K562 (cell line): Measurements from ENCODE around the gene NLGN2. TPM values are rescaled to one million over a fixed set of nuclear protein-coding genes. Genes with fewer than 3 reads are reported as not detected.

Experiments
- ATAC-seq: fragments of 200-7000 bp; cut with Tn5 transposase; 3 replicates; pipeline ENCODE4 v1.9.1; 2020; ENCODE audit warnings: moderate library complexity
- BruUV-seq: library from RNA; stranded (reverse); fragments of 400-500 nt; replicated peaks from 2 replicates; lab custom pipeline; 2021; lab: Mats Ljungman, UMichigan
- CTCF ChIA-PET: fragments of 300-600 bp; formaldehyde crosslinking; extraction: SDS; loops from one replicate; lab custom pipeline; 2021; ENCODE audit warnings: low intra/inter-chr PET ratio; lab: Yijun Ruan, JAX
- POLR2A ChIA-PET: fragments of 300-600, 350-650 bp; sonication (Branson Sonifier 250); formaldehyde crosslinking; extraction: SDS; loops from one replicate; lab custom pipeline; 2021; ENCODE audit warnings: antibody characterized with exemption, inconsistent platforms; lab: Yijun Ruan, JAX
- DNase-seq, 4 experiments: peaks; one replicate each; pipeline versions ENCODE4 v3.0.0 to v3.0.0-alpha.2; 2011 to 2018; ENCODE audit warnings: low spot score in 3 of 4, mixed read lengths in 3 of 4; ENCODE audit errors: extremely low read depth in 1 of 4
- FAIRE-seq: peaks from 2 replicates; lab custom pipeline; 2011; peaks lifted over from hg19 to GRCh38; lab: Jason Lieb, UNC
- H2AFZ ChIP-seq: 2 replicates; pipeline ENCODE4 v1.6.0; 2011; ENCODE audit warnings: low read depth, low read length, control low read depth, inconsistent platforms
- H3K27ac ChIP-seq: fragments of 200-600 bp; 3 replicates; pipeline ENCODE4 v1.8.0; 2011; ENCODE audit warnings: low read depth, mild to moderate bottlenecking, control low read depth, inconsistent platforms, low read length, moderate library complexity, mixed read lengths; ENCODE audit errors: extremely low read depth
- H3K27me3 ChIP-seq, 2 experiments: fragments of 300-600 bp in 1 of 2; 2 replicates in 1 of 2; 3 replicates in 1 of 2; pipeline versions ENCODE4 v1.6.0 to v1.8.0; 2011; ENCODE audit warnings: inconsistent platforms in 2 of 2, low read length in 2 of 2, mild to moderate bottlenecking in 1 of 2, mixed read lengths in 1 of 2, moderate library complexity in 1 of 2; ENCODE audit not compliant: control insufficient read depth in 2 of 2, insufficient read depth in 2 of 2
- H3K36me3 ChIP-seq: fragments of 300-600 bp; 3 replicates; pipeline ENCODE4 v1.8.0; 2011; ENCODE audit warnings: mild to moderate bottlenecking, low read length, inconsistent platforms; ENCODE audit not compliant: control insufficient read depth, insufficient read depth
- H3K4me1 ChIP-seq, 2 experiments: fragments of 200-600 bp in 1 of 2; replicated peaks in 1 of 2; 2 replicates in 1 of 2; 3 replicates in 1 of 2; pipeline versions ENCODE4 v1.5.1 to v1.8.0; 2011; ENCODE audit warnings: inconsistent platforms in 2 of 2, low read length in 2 of 2, mild to moderate bottlenecking in 1 of 2, mixed read lengths in 1 of 2, moderate library complexity in 1 of 2; ENCODE audit not compliant: control insufficient read depth in 2 of 2, insufficient read depth in 2 of 2
- H3K4me2 ChIP-seq: 2 replicates; pipeline ENCODE4 v1.6.1; 2011; ENCODE audit warnings: low read length, control low read depth, inconsistent platforms, mixed read lengths; ENCODE audit not compliant: insufficient read depth
- H3K4me3 ChIP-seq: fragments of 200-600 bp; sonication (generic), shearing (Covaris generic); 2 replicates; pipeline ENCODE4 v1.5.1; 2016; ENCODE audit warnings: control low read depth, inconsistent platforms
- H3K79me2 ChIP-seq: fragments of 200-600 bp; 3 replicates; pipeline ENCODE4 v1.8.0; 2011; ENCODE audit warnings: low read length, inconsistent platforms; ENCODE audit not compliant: control insufficient read depth, insufficient read depth
- H3K9ac ChIP-seq, 2 experiments: 2 replicates each; pipeline versions ENCODE4 v1.6.0 to v1.6.1; 2011; ENCODE audit warnings: low read depth in 2 of 2, low read length in 2 of 2, control low read depth in 1 of 2, inconsistent platforms in 1 of 2, mild to moderate bottlenecking in 1 of 2, mixed read lengths in 1 of 2; ENCODE audit not compliant: insufficient read depth in 1 of 2
- H3K9me1 ChIP-seq: one replicate; pipeline ENCODE4 v1.6.0; 2011; ENCODE audit warnings: inconsistent platforms, mild to moderate bottlenecking, low read length, moderate library complexity; ENCODE audit not compliant: control insufficient read depth, insufficient read depth
- H3K9me3 ChIP-seq: replicated peaks from 2 replicates; pipeline ENCODE4 v1.5.1; 2011; ENCODE audit warnings: low read depth, low read length, inconsistent platforms; ENCODE audit not compliant: control insufficient read depth, insufficient read depth
- H4K20me1 ChIP-seq: replicated peaks from 2 replicates; pipeline ENCODE4 v1.6.1; 2011; ENCODE audit warnings: low read length, inconsistent platforms, mixed read lengths; ENCODE audit not compliant: control insufficient read depth, insufficient read depth
- IRF2 ChIP-seq: sonication (generic); formaldehyde crosslinking; IDR thresholded peaks from 2 replicates; pipeline ENCODE4 v1.8.1; 2022; ENCODE audit warnings: mild to moderate bottlenecking, missing genetic modification reagents
- KLF13 ChIP-seq: fragments of 450-650 bp; IDR thresholded peaks from 2 replicates; pipeline ENCODE4 v1.6.1; 2016; ENCODE audit warnings: missing genetic modification characterization, low read depth, mild to moderate bottlenecking, missing compliant biosample characterization, moderate library complexity, borderline replicate concordance
- NCOA6 ChIP-seq: fragments of 450-650 bp; IDR thresholded peaks from 2 replicates; pipeline ENCODE4 v1.6.1; 2017; ENCODE audit warnings: mild to moderate bottlenecking
- PML ChIP-seq: IDR thresholded peaks from 2 replicates; pipeline ENCODE4 v1.6.1; 2012; ENCODE audit warnings: low read length, inconsistent platforms
- SLC30A9 ChIP-seq: fragments of 250-450 bp; sonication (Bioruptor Pico); IDR thresholded peaks from 2 replicates; pipeline ENCODE4 v1.8.0; 2022; ENCODE audit warnings: mild to moderate bottlenecking, moderate library complexity
- WGBS: fragments of 100-300 bp; shearing (Covaris generic); methylation state at CpG from one replicate; pipeline ENCODE4 v1.1.6; 2016; ENCODE audit warnings: low coverage, mixed read lengths; ENCODE audit not compliant: insufficient coverage; ENCODE audit errors: missing lambda C conversion rate; 5-methylcytosine and 5-hydroxymethylcytosine counted together
- in situ Hi-C: fragments of 300-500 bp; cut with MboI; formaldehyde crosslinking; loops from 4 replicates; pipeline ENCODE4 v1.15.0; 2018; ENCODE audit warnings: inconsistent platforms, mixed read lengths
- intact Hi-C: fragments of 100-400 bp; cut with micrococcal nuclease; formaldehyde crosslinking; loops from 2 replicates; pipeline ENCODE4 v1.14.2; 2022
- polyA plus RNA-seq, 8 experiments: library from polyadenylated mRNA; depleted of rRNA in 4 of 8; stranded (reverse) in 5 of 8; unstranded in 3 of 8; fragments of >200 nt; fragmentation: Nextera tagmentation in 2 of 8; fragmentation: Illumina TruSeq in 1 of 8; extraction: Ambion mirVana in 2 of 8; extraction: Trizol in 1 of 8; gene quantifications; 2 replicates each; pipeline versions ENCODE4 v1.2.1 to v1.2.3, GENCODE V29; 2011 to 2014; ENCODE audit warnings: inconsistent platforms in 1 of 8, missing spikeins in 1 of 8
- total RNA-seq, 7 experiments: library from RNA; depleted of rRNA in 6 of 7; stranded (reverse); fragments of >200 nt in 6 of 7; fragmentation: Illumina TruSeq in 2 of 7; extraction: Trizol in 2 of 7; gene quantifications; 2 replicates each; pipeline versions ENCODE4 v1.2.1 to v1.2.3, GENCODE V29; 2011 to 2021; ENCODE audit warnings: low replicate concordance in 1 of 7

Gene NLGN2
- total and polyA plus RNA-seq, 9 of the 15 experiments (the other 6 are each of a cell fraction or from before 2014, with no cell fraction given): 0.11 to 7.8 (median 0.77) TPM

DNA sequence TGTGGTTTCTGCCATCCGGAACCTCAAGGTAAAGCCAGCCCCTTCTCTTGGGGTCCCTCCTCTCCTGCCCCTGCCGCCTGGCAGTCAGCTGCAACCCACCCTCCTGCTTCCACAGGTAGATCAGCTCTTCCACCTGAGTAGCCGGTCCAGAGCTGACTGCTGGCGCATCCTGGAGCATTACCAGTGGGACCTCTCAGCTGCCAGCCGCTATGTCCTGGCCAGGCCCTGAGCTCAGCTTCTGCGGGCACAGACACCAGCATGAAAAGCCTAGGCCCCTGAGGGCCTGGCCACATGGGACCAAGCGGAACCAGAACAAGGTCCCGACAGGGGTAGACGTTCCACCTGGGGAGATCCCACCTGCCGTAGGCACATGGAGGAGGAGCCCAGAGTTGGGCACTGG, 18.8 kb upstream of the NLGN2 start:
- no TSS peak for BruUV-seq
- Histone ChIP-seq H3K4me2 (no peak overlapping the region), H3K9ac (no peak overlapping the region; a peak in 1 of 4 replicates), H2AFZ (no peak overlapping the region), H3K36me3 (peaks cover 8% of the 10 kb centered on the region; the same call in 1 of the 3 replicates), H3K4me3 (no peak overlapping the region), H3K9me1 (no peaks in the 10 kb centered on the region), H3K79me2 (no peaks in the 10 kb centered on the region), H4K20me1 (no peaks in the 10 kb centered on the region), H3K27ac (no peak overlapping the region), H3K4me1 (peaks cover 0 to 10% of the 10 kb centered on the region in 2 experiments; a peak in 2 of 5 replicates), H3K9me3 (no peaks in the 10 kb centered on the region), H3K27me3 (no peaks in the 10 kb centered on the region)
- CTCF ChIA-PET: no interaction called here
- intact Hi-C loops (no loop called here), in situ Hi-C loops (no loop called here)
- ATAC-seq (no peak), FAIRE-seq (no peak)
- POLR2A ChIA-PET: interaction anchor here (0.7 to 1.5 kb wide), 3 partner anchors 94 to 190 kb away, joined by 3 to 4 read pairs (median 3); no protein-coding TSS in a partner anchor
- WGBS: 73% methylated on average over 7 of the region's 10 CpGs
- no peak for TF ChIP-seq PML
- TF ChIP-seq KLF13 (tag): no peak
- no peak for TF ChIP-seq SLC30A9
- TF ChIP-seq NCOA6: no peak
- TF ChIP-seq IRF2 (CRISPR knock-in tag): no peak
- TF ChIP-seq, all 486 proteins: peak for 0
- no peak for DNase-seq
